WTC11 (cell line): ENCODE measurements around the gene HAP1. TPM values are rescaled to one million over a fixed set of nuclear protein-coding genes. Genes with fewer than 3 reads are reported as not detected.

Experiments used
- ATAC-seq: fragments of 200-7000 bp; cut with Tn5 transposase; 2 replicates; pipeline ENCODE4 v1.10.0; 2021; ENCODE audit warnings: mild to moderate bottlenecking, moderate library complexity
- CTCF ChIA-PET: fragments of 300-600 bp; sonication (Branson Sonifier 250); formaldehyde crosslinking; loops from one replicate; lab custom pipeline; 2021; ENCODE audit warnings: antibody characterized with exemption; lab: Charles Lee
- POLR2A ChIA-PET: fragments of 350-600 bp; sonication (Branson Sonifier 250); formaldehyde crosslinking; loops from one replicate; lab custom pipeline; 2021; ENCODE audit warnings: antibody characterized with exemption; lab: Charles Lee
- DNase-seq: peaks from one replicate; pipeline ENCODE4 v3.0.0; 2021; ENCODE audit warnings: low spot score
- H3K27ac Mint-ChIP-seq: 2 replicates; pipeline ENCODE4 v1.8.0; 2021; ENCODE audit warnings: mixed read lengths
- H3K27me3 Mint-ChIP-seq: 2 replicates; pipeline ENCODE4 v1.8.0; 2021; ENCODE audit warnings: low read depth, mild to moderate bottlenecking, moderate library complexity, mixed read lengths
- H3K36me3 Mint-ChIP-seq: 2 replicates; pipeline ENCODE4 v1.8.0; 2021; ENCODE audit warnings: mixed read lengths
- H3K4me1 Mint-ChIP-seq: 2 replicates; pipeline ENCODE4 v1.8.0; 2022; ENCODE audit warnings: mixed read lengths
- H3K4me3 Mint-ChIP-seq: 2 replicates; pipeline ENCODE4 v1.8.0; 2021; ENCODE audit warnings: mild to moderate bottlenecking, moderate library complexity, mixed read lengths
- H3K9me3 Mint-ChIP-seq: 2 replicates; pipeline ENCODE4 v1.8.0; 2021; ENCODE audit warnings: mixed read lengths
- AR ChIP-seq: fragments of 250-450 bp; sonication (Bioruptor Pico); IDR thresholded peaks from 2 replicates; pipeline ENCODE4 v1.9.0; 2021; ENCODE audit warnings: mild to moderate bottlenecking
- FOXJ3 ChIP-seq: sonication (generic); formaldehyde crosslinking; IDR thresholded peaks from 2 replicates; pipeline ENCODE4 v1.9.0; 2021; ENCODE audit warnings: missing genetic modification reagents, mild to moderate bottlenecking, borderline replicate concordance
- GRHL2 ChIP-seq: fragments of 250-450 bp; sonication (Bioruptor Pico); IDR thresholded peaks from 2 replicates; pipeline ENCODE4 v1.8.0; 2022; ENCODE audit warnings: mild to moderate bottlenecking, moderate library complexity; ENCODE audit not compliant: insufficient replicate concordance, severe bottlenecking
- JUN ChIP-seq: sonication (generic); formaldehyde crosslinking; IDR thresholded peaks from 2 replicates; pipeline ENCODE4 v1.8.0; 2023; ENCODE audit warnings: mild to moderate bottlenecking, missing genetic modification reagents
- KAT7 ChIP-seq: sonication (generic); formaldehyde crosslinking; IDR thresholded peaks from 2 replicates; pipeline ENCODE4 v1.8.1; 2023; ENCODE audit warnings: missing genetic modification reagents, mild to moderate bottlenecking, borderline replicate concordance
- MXD4 ChIP-seq: fragments of 250-450 bp; sonication (Bioruptor Pico); IDR thresholded peaks from 2 replicates; pipeline ENCODE4 v1.8.0; 2021; ENCODE audit warnings: mild to moderate bottlenecking, moderate library complexity, borderline replicate concordance
- NFE2L1 ChIP-seq: sonication (generic); formaldehyde crosslinking; IDR thresholded peaks from 2 replicates; pipeline ENCODE4 v1.8.1; 2023; ENCODE audit warnings: missing genetic modification reagents
- OVOL2 ChIP-seq: fragments of 250-450 bp; sonication (Bioruptor Pico); IDR thresholded peaks from 2 replicates; pipeline ENCODE4 v1.9.0; 2021; ENCODE audit warnings: mild to moderate bottlenecking, borderline replicate concordance
- RORB ChIP-seq: fragments of 250-450 bp; sonication (Bioruptor Pico); IDR thresholded peaks from 2 replicates; pipeline ENCODE4 v1.9.0; 2021; ENCODE audit warnings: mild to moderate bottlenecking
- TEAD4 ChIP-seq: sonication (generic); formaldehyde crosslinking; IDR thresholded peaks from 2 replicates; pipeline ENCODE4 v1.8.0; 2022; ENCODE audit warnings: mild to moderate bottlenecking, missing genetic modification reagents
- ZMAT4 ChIP-seq: fragments of 250-450 bp; sonication (Bioruptor Pico); IDR thresholded peaks from 2 replicates; pipeline ENCODE4 v1.9.0; 2021; ENCODE audit warnings: mild to moderate bottlenecking
- ZNF138 ChIP-seq: sonication (generic); formaldehyde crosslinking; conservative IDR thresholded peaks from 2 replicates; pipeline ENCODE4 v1.8.1; 2022; ENCODE audit warnings: mild to moderate bottlenecking, moderate library complexity, missing genetic modification reagents
- ZNF425 ChIP-seq: fragments of 250-450 bp; sonication (Bioruptor Pico); conservative IDR thresholded peaks from 2 replicates; pipeline ENCODE4 v1.9.0; 2021; ENCODE audit warnings: mild to moderate bottlenecking
- ZNF671 ChIP-seq: fragments of 250-450 bp; sonication (Bioruptor Pico); IDR thresholded peaks from 2 replicates; pipeline ENCODE4 v1.8.0; 2021; ENCODE audit warnings: mild to moderate bottlenecking
- total RNA-seq: library from RNA; stranded (reverse); gene quantifications from 3 replicates; pipeline ENCODE4 v1.2.3, GENCODE V29; 2021
- TF ChIP-seq, protein P1 (sequence below): fragments of 250-450 bp; sonication (Bioruptor Pico); IDR thresholded peaks from 2 replicates; pipeline ENCODE4 v1.8.0; 2021; ENCODE audit warnings: mild to moderate bottlenecking
- TF ChIP-seq, protein P2 (sequence below): sonication (generic); formaldehyde crosslinking; IDR thresholded peaks from 2 replicates; pipeline ENCODE4 v1.8.1; 2023; ENCODE audit warnings: mild to moderate bottlenecking, missing genetic modification reagents
- TF ChIP-seq, protein P3 (sequence below): sonication (generic); formaldehyde crosslinking; IDR thresholded peaks from 2 replicates; pipeline ENCODE4 v1.8.1; 2023; ENCODE audit warnings: mild to moderate bottlenecking, missing genetic modification reagents, borderline replicate concordance
- TF ChIP-seq, protein P4 (sequence below): sonication (generic); formaldehyde crosslinking; IDR thresholded peaks from 2 replicates; pipeline ENCODE4 v1.8.0; 2022; ENCODE audit warnings: missing genetic modification reagents

Gene HAP1
- total RNA-seq, 1 experiment from 2014 or later = 4.4 TPM

DNA sequence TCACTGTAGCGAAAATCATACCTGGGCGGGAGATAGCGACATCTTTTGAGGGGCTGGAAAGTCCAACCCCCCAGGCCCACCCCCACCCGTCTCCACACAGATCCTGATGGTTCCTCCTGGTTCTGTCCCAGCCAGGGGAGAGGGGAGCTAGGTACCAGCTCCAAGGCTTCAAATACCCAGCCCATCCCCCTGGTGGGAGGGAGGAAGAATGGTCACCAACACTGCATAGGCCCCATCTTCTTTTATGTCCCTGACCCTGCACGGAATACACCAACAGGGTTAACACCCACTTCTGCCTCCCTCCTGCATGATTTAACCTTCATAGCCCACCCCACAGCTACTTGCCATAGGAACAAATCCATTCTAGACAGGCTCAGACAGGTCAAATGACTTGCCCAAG, 9.3 kb downstream of the HAP1 start (continued):
- TF ChIP-seq GRHL2 (CRISPR knock-in tag) (no peak), ZNF138 (CRISPR knock-in tag) (no peak), ZNF671 (CRISPR knock-in tag) (no peak), MXD4 (CRISPR knock-in tag) (no peak), JUN (CRISPR knock-in tag) (no peak)
- TF ChIP-seq, protein P1, sequence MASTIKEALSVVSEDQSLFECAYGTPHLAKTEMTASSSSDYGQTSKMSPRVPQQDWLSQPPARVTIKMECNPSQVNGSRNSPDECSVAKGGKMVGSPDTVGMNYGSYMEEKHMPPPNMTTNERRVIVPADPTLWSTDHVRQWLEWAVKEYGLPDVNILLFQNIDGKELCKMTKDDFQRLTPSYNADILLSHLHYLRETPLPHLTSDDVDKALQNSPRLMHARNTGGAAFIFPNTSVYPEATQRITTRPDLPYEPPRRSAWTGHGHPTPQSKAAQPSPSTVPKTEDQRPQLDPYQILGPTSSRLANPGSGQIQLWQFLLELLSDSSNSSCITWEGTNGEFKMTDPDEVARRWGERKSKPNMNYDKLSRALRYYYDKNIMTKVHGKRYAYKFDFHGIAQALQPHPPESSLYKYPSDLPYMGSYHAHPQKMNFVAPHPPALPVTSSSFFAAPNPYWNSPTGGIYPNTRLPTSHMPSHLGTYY (CRISPR knock-in tag) = no peak
- TF ChIP-seq, protein P2, sequence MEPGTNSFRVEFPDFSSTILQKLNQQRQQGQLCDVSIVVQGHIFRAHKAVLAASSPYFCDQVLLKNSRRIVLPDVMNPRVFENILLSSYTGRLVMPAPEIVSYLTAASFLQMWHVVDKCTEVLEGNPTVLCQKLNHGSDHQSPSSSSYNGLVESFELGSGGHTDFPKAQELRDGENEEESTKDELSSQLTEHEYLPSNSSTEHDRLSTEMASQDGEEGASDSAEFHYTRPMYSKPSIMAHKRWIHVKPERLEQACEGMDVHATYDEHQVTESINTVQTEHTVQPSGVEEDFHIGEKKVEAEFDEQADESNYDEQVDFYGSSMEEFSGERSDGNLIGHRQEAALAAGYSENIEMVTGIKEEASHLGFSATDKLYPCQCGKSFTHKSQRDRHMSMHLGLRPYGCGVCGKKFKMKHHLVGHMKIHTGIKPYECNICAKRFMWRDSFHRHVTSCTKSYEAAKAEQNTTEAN (CRISPR knock-in tag) = no peak

DNA sequence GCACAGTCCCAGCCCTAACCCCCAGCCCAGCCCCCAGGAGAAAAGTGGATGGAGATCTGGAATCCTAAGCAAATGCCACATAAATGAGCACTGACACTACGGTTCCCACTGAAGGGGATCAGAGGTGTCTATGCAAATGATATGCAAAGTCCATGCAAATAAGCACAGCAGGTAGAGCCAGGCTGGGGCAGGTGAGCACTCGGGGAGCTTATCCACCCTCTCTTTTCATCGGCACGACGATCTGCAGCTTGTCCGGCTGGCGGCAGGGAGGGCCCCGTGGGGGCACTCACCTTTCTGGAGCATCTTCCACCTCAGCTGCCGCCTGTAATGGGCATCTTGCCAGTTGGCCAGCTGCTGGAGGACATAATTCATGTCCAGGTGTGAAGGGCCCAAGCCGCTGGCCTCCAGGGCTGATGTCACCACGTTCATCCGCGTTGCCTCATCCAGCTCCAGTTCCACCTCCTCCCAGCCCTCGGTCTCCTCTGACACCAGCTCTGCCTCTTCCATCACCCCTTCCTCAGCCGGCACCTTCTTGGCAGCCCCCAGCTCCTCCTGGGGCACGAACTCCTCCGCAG, 9.9 kb downstream of the HAP1 start:
- ATAC-seq (no peak), DNase-seq (no peak)
- no peaks in the 10 kb centered on the region for H3K36me3 Mint-ChIP-seq
- H3K27ac Mint-ChIP-seq = no peak overlapping the region
- ChIA-PET CTCF (interaction anchor here (0.9 to 3.3 kb wide), 7 partner anchors 9 to 412 kb away, joined by 3 to 13 read pairs (median 5); partner anchors contain the start of genes JUP and NKIRAS2), POLR2A (interaction anchor here (0.9 to 1.3 kb wide), 2 partner anchors 9 to 35 kb away, joined by 3 to 4 read pairs; partner anchors contain the start of gene HAP1)
- no peak overlapping the region for H3K4me3 Mint-ChIP-seq
- 0 out of 2 replicates have a peak, but pooled peaks cover 6% of the 10 kb centered on the region for H3K4me1 Mint-ChIP-seq
- H3K27me3 Mint-ChIP-seq = peaks cover 5% of the 10 kb centered on the region; the same call in 1 of the 2 replicates
- H3K9me3 Mint-ChIP-seq = no peaks in the 10 kb centered on the region
- TF ChIP-seq ZMAT4 (CRISPR knock-in tag) = no peak
- TF ChIP-seq, protein P3, sequence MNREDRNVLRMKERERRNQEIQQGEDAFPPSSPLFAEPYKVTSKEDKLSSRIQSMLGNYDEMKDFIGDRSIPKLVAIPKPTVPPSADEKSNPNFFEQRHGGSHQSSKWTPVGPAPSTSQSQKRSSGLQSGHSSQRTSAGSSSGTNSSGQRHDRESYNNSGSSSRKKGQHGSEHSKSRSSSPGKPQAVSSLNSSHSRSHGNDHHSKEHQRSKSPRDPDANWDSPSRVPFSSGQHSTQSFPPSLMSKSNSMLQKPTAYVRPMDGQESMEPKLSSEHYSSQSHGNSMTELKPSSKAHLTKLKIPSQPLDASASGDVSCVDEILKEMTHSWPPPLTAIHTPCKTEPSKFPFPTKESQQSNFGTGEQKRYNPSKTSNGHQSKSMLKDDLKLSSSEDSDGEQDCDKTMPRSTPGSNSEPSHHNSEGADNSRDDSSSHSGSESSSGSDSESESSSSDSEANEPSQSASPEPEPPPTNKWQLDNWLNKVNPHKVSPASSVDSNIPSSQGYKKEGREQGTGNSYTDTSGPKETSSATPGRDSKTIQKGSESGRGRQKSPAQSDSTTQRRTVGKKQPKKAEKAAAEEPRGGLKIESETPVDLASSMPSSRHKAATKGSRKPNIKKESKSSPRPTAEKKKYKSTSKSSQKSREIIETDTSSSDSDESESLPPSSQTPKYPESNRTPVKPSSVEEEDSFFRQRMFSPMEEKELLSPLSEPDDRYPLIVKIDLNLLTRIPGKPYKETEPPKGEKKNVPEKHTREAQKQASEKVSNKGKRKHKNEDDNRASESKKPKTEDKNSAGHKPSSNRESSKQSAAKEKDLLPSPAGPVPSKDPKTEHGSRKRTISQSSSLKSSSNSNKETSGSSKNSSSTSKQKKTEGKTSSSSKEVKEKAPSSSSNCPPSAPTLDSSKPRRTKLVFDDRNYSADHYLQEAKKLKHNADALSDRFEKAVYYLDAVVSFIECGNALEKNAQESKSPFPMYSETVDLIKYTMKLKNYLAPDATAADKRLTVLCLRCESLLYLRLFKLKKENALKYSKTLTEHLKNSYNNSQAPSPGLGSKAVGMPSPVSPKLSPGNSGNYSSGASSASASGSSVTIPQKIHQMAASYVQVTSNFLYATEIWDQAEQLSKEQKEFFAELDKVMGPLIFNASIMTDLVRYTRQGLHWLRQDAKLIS = no peak
- TF ChIP-seq, protein P2 (CRISPR knock-in tag) = no peak
- TF ChIP-seq FOXJ3 = no peak
- no peak for TF ChIP-seq NFE2L1 (CRISPR knock-in tag)
- TF ChIP-seq, protein P4, sequence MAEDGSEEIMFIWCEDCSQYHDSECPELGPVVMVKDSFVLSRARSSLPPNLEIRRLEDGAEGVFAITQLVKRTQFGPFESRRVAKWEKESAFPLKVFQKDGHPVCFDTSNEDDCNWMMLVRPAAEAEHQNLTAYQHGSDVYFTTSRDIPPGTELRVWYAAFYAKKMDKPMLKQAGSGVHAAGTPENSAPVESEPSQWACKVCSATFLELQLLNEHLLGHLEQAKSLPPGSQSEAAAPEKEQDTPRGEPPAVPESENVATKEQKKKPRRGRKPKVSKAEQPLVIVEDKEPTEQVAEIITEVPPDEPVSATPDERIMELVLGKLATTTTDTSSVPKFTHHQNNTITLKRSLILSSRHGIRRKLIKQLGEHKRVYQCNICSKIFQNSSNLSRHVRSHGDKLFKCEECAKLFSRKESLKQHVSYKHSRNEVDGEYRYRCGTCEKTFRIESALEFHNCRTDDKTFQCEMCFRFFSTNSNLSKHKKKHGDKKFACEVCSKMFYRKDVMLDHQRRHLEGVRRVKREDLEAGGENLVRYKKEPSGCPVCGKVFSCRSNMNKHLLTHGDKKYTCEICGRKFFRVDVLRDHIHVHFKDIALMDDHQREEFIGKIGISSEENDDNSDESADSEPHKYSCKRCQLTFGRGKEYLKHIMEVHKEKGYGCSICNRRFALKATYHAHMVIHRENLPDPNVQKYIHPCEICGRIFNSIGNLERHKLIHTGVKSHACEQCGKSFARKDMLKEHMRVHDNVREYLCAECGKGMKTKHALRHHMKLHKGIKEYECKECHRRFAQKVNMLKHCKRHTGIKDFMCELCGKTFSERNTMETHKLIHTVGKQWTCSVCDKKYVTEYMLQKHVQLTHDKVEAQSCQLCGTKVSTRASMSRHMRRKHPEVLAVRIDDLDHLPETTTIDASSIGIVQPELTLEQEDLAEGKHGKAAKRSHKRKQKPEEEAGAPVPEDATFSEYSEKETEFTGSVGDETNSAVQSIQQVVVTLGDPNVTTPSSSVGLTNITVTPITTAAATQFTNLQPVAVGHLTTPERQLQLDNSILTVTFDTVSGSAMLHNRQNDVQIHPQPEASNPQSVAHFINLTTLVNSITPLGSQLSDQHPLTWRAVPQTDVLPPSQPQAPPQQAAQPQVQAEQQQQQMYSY (CRISPR knock-in tag) = no peak
- TF ChIP-seq ZNF425 = no peak
- TF ChIP-seq TEAD4 (CRISPR knock-in tag) = no peak
- TF ChIP-seq KAT7 (CRISPR knock-in tag) = no peak
- no peak for TF ChIP-seq OVOL2 (CRISPR knock-in tag)
- no peak for TF ChIP-seq AR (CRISPR knock-in tag)
- TF ChIP-seq RORB = no peak
